GM18858 (cell line): ENCODE results near the gene FGFRL1.

Experiments used
- ATAC-seq: cut with Tn5 transposase; IDR thresholded peaks from one replicate; pipeline ENCODE4 v1.9.1; 2021; ENCODE audit not compliant: unreplicated experiment

FGFRL1 gene

GRCh38 chr4:1062419-1062818, 51.0 kb downstream of the FGFRL1 start:
- no peak for ATAC-seq

DNA sequence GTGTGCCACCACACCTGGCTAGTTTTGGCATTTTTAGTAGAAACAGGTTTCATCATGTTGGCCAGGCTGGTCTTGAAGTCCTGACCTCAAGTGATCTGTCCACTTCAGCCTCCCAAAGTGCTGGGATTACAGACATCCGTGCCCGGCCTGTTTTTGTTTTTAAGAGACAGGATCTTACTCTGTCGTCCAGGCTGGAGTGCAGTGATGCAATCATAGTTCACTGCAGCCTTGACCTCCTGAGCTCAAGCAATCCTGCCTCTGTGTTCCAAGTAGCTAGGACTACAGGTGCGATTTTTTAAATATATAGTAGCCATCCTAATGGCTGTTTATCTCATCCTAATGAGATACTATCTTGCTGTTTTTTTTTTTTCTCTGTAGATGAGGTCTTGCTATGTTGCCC, 54.3 kb downstream of the FGFRL1 start:
- ATAC-seq, result no peak

DNA sequence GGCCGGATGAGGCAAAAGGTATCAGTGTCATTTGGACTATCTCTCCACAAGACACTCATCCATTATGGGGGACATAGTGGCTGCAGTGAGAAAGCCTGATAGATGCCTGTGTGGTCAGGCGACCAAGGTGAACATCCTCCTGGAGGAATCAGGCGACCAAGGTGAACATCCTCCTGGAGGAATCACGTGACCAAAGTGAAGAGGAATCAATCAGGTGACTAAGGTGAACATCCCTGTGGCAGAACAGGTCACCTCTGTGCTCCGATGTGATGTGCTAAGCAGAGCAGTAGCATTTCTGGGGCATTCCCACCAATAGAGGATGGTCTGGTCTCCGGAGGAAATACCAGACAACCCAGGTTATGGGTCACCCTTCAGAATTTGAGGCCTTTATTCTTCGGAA, 58.0 kb downstream of the FGFRL1 start:
- no peak for ATAC-seq

- ATAC-seq, result no peak
Measured at GRCh38 chr4:1072830-1073446, 61.5 kb downstream of the FGFRL1 start.

DNA sequence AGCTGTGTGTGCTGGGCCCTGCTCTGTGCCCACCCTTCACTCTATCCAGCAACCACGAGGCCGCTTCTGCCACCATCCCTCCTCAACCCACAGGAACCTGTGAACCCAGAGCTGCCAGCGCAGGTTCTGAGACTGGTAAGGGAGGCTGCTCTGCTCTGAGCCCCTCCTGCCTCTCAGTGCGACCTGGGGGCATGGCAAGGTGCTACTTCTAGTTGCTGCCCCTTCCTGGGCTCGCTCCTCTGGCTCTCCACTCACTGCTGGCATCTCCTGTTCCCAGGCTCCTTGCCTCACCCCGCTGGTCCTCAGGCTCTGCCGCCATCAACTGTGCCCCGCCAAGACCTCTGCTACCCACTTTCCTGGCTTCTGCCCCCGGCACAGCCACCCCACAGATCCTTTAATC, 62.7 kb downstream of the FGFRL1 start:
- no peak for ATAC-seq

DNA sequence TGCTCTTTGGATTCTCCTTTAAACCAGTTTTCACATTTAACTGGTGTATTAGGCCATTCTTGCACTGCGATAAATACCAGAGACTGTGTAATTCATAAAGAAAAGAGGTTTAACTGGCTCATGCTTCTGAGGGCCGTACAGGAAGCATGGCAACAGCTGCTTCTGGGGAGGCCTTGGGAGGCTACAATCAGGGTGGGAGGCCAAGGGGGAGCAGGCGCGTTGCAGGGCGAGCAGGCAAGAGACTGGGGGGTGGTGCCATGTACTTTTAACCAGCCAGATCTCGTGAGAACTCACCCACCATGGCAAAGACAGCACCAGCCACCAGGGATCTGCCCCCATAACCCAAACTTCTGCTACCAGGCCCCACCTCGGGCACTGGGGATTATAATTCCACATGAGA, 63.8 kb downstream of the FGFRL1 start:
- ATAC-seq, result no peak

DNA sequence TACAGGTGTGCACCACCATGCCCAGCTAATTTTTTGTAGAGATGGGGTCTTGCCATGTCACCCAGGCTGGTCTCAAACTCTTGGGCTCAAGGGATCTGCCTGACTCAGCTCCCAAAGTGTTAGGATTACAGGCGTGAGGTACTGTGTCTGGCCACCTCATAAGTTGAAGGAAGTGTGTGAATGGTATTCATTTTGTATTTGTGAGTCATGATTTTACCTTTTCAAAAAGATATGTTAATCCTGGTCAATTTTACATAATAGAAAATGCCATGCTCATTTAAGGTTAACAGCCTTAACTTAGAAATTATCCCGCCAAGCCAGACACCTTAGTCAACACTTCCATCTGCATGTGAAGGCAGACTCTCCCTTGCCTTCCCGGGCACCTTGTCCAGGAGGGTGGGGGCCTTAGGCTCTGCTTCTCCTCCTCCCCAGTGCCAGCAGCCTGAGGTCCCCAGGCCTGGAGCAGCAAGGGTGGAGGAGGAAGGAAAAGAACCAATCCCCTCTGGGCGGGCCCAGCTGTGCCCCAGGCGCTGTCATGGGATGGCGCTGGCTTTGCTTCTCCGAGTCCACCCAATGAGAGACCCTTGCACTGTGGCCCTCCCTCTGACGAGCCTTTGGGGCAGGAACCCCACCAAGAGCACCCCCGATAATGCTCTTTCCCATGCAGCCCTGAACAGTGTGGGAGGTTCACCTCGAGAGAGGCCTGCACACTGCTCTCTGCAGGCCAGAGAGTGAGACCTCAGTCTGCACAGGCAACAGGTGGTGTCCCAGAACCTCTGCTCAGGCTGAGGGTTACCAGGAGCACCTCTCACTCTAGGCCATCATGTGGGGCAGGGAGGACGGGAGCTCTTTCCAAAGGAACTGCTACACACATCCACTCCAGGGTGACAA, 64.6 kb downstream of the FGFRL1 start:
- no peak for ATAC-seq
